ENCODE data around the gene EVPLL.
"Not testable (repeated sequence)": the region's sequence is repeated elsewhere in the genome, so short reads cannot be mapped to it uniquely, and the experiment has no call there.

EVPLL gene

DNA sequence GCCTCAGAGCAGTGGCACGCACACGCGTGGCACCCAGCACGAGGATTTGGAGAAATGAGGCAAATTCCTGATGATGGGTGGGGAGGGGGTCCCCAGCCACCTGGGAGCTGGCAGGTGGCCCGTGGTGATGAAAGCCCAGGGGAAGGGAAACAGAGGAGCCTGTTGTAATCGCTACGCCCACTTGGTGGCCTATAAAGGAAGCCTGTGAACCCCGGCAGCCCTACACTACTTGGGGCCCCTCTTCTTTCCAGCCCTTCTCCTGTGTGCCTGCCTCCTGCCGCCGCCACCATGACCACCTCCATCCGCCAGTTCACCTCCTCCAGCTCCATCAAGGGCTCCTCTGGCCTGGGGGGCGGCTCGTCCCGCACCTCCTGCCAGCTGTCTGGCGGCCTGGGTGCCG, 49.1 kb downstream of the EVPLL start:
- not testable (repeated sequence) for DNase-seq

DNA sequence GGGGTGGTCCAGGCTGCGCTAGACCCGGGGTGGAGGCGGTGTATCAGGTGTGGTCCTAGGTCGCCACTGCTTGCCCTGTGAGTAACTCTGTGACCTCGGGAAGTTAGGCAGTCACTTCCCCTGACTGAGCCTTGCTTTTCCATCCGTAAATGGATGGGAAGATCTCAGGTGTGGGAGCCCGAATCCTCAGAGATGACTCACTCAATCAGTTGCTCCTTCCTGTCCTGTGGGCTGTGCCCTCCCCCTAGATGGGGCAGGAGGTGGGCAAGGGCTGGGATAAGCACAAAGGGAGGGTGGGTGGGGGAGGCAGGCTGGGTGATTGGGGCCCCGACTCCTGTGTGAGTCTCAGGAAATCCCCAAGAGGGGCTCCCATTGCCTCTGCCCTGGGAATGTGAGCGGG, 54.6 kb downstream of the EVPLL start:
- DNase-seq: not testable (repeated sequence)

Data from NCI-H748 treated with DMSO at 0.1 percent for 48 hours (cell line).